Right renal pelvis (tissue), 4 donors: ENCODE measurements around the gene ITGB3. TPM values are rescaled to one million over a fixed set of nuclear protein-coding genes. Genes with fewer than 3 reads are reported as not detected.
"Not testable (repeated sequence)": the region's sequence is repeated elsewhere in the genome, so short reads cannot be mapped to it uniquely, and the experiment has no call there.

Source experiments
- DNase-seq, 4 donors: peaks; one replicate each; pipeline ENCODE4 v3.0.0-alpha.2; 2013; ENCODE audit warnings: low read depth in 4 of 4, low spot score in 3 of 4, missing footprints in 1 of 4
- polyA plus RNA-seq, 4 donors: library from polyadenylated mRNA; unstranded; fragments of 120-200 nt; gene quantifications; one replicate each; pipeline ENCODE4 v1.2.1, GENCODE V29; 2013; ENCODE audit not compliant: insufficient read length in 4 of 4

Gene ITGB3
- polyA plus RNA-seq, 4 donors, result 19.1 to 20.0 (median 19.3) TPM

DNA sequence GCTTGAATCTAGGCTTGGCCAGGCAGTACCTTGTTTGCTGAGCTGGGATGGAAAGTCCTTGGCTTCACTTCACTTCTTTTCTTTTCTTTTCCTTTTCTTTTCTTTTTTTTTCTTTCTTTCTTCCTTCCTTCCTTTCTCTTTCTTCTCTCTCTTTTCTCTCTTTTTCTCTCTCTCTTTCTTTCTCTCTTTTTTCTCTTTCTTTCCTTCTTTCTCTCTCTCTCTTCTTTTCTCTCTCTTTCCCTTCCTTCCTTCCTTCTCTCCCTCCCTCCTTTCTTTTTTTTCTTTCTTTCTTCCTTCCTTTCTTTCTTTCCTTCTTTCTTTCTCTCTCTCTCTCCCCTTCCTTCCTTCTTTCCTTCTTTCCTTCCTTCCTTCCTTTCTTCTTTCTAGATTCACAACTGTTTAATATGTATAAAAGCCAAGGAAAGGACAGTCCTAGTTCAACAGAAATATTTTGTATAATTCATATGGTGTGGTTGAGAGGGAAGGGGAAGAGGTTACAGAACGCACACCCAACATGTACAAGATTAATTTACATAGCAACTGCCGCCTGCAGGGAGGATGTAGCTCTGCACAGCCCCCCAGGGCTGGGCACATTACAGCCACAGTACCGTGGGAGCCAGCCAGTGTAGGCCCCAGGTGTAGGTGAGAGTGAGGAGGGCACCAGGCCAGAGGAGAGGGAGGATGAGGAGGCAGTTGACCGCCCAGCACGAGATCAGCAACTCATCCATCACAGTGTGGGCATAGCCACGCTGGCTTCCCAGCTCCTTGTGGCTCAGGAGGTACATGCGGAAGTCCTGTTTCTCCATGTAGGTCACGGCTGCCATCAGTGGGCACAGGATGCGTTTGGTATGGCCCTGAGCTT is 9.7 kb upstream of the ITGB3 start:
- no peak for DNase-seq

DNA sequence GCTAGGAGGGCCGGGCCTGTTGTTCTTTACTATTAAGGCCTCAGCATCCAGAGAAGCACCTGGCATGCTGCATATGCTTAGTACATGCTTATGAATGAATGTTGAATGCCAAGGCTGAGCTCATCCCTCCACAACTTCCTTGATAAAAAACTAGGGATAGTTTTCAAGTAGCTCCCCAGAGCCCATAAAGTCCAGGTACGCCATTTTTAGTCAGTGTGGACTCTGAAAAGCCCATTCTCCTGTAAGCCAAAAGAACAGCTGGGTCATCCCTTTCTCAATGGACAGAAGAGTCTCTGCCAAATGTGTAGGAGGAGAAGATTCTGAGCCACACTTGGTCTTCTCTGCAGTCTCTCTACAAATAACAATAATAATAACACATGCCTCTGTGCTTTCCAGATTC is 8.9 kb upstream of the ITGB3 start:
- DNase-seq, result no peak

DNA sequence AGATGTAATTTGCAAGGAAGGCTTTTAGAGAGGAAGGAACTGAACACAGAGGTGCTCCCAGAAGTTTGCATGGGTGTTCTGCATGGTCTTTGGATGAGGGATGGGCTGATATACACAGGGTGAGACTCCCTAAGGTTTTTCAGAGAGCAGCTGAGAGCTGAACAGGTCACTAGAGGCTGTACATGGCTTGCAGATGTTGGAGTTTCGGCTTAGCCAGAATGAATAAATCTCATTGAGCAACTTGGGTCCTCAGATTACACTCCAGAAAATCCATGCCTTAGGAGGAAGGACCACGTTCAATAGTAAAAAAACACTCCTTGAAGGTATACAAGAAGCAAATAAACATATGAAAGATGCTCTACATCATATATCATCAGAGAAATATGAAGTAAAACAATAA is 7.5 kb upstream of the ITGB3 start:
- DNase-seq, result no peak

- DNase-seq, result no peak
These were observed 2.8 kb upstream of the ITGB3 start for GRCh38 chr17:47250855-47251254.

- no peak for DNase-seq
These were observed 2.1 kb upstream of the ITGB3 start for GRCh38 chr17:47251421-47251940.

GRCh38 chr17:47252209-47252608 is 1.4 kb upstream of the ITGB3 start:
- DNase-seq, result no peak

GRCh38 chr17:47252766-47253512 is 688 bp upstream of the ITGB3 start:
- DNase-seq, result no peak

DNA sequence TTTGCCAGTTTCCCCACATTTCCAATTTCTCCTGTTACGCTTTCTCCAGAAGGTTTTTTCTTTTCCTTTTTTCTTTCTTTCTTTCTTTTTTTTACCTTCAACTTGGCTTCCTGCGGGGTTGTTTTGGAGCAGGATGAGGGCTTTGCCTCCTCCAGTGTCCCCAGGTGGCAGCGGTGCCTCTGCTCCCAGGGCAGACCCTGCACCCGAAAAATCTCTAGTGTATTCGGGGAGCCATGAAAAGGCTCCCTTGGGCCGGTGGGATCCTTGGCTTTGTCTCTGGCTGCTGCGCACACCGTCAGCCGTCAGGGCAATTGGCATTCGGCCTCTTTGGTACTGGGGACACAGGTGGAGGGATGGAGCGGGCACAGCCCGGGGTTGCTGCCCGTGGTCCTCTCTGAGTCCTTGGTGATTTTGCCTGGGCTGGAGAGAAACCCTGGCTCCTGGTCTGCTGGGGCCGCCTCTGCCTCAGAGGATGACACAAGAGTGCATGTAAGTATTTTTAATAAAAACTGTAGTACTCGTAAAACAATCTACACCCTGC is 846 bp downstream of the ITGB3 start:
- no peak for DNase-seq

GRCh38 chr17:47257651-47258339 is 4.2 kb downstream of the ITGB3 start:
- no peak for DNase-seq

- no peak for DNase-seq
These were observed 9.0 kb downstream of the ITGB3 start for GRCh38 chr17:47262586-47262985.

DNA sequence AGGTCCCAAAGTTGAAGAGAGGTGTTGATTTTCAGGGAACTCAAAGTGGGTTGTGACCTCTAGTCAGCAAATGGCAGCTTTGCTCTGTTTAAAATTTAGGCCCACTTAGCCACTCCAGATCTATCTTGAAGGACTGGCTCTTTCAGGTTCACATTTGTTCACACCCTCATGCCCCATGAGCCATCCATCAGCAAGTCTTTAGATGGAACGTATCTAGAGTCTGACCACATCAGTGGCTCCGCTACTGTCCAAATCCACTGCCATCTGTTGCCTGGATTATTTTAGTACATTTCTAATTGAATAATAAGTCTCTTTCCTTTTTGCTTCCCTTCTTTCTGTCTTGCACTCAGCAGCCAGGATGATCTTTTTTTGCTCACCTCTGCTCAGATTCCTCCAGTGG is 10.5 kb downstream of the ITGB3 start:
- DNase-seq, result no peak

- DNase-seq, result no peak
These were observed 12.4 kb downstream of the ITGB3 start for GRCh38 chr17:47265983-47266541.

- DNase-seq, result no peak
These were observed 13.2 kb downstream of the ITGB3 start for GRCh38 chr17:47266782-47267181.

GRCh38 chr17:47267354-47267828 is 13.8 kb downstream of the ITGB3 start:
- no peak for DNase-seq

GRCh38 chr17:47268964-47269363 is 15.3 kb downstream of the ITGB3 start:
- not testable (repeated sequence) for DNase-seq

- DNase-seq, result not testable (repeated sequence)
These were observed 16.1 kb downstream of the ITGB3 start for GRCh38 chr17:47269561-47270280.

- no peak for DNase-seq
These were observed 17.5 kb downstream of the ITGB3 start for GRCh38 chr17:47270946-47271705.

GRCh38 chr17:47272491-47272890 is 18.9 kb downstream of the ITGB3 start:
- DNase-seq, result no peak

GRCh38 chr17:47273245-47273644 is 19.6 kb downstream of the ITGB3 start:
- DNase-seq, result no peak
